Measurements from ENCODE around the gene ZNF518B. TPM values are rescaled to one million over a fixed set of nuclear protein-coding genes. Genes with fewer than 3 reads are reported as not detected.

ZNF518B gene
- total and polyA plus RNA-seq, 2 donors (not counting 3 experiments of a cell fraction or from before 2014, with no cell fraction given) = 9.5 to 28.3 TPM

GRCh38 chr4:10456595-10457254 lies 501 bp downstream of the ZNF518B start:
- ChIA-PET CTCF (interaction anchor here (1.3 to 2.4 kb wide), 4 partner anchors 79 to 299 kb away, joined by 3 to 10 read pairs (median 6); no protein-coding TSS in a partner anchor), POLR2A (interaction anchor here (2.1 kb wide), 1 partner anchor 339 kb away, joined by 8 read pairs; the partner anchor contains the start of gene WDR1)
- Histone ChIP-seq H3K9me1 (replicated peaks; ENCODE audit: control insufficient read depth, extremely low read depth, insufficient read depth, low read length) (no peaks in the 10 kb centered on the region), H3K79me2 (ENCODE audit: control insufficient read depth, insufficient read depth, low read length) (peaks cover 35% of the 10 kb centered on the region), H3K9ac (replicated peaks; ENCODE audit: extremely low read depth, insufficient read depth, low read length) (peak overlapping the region; percentile 81), H3K27ac (ENCODE audit: insufficient read depth, low read depth, low read length) (peak overlapping the region; percentile 70), H3K27me3 (ENCODE audit: control insufficient read depth in 2 of 2, insufficient read depth in 2 of 2, low read length in 2 of 2) (peaks cover under 1% of the 10 kb centered on the region in 2 experiments), H3K9me3 (replicated peaks; ENCODE audit: control insufficient read depth, insufficient read depth, low read length) (no peaks in the 10 kb centered on the region), H3K4me2 (ENCODE audit: insufficient read depth, low read length) (peak overlapping the region; percentile 94), H3K4me3 (replicated peaks in 1 of 3; ENCODE audit: insufficient read depth in 1 of 3, low read depth in 1 of 3, low read length in 3 of 3) (peak overlapping the region; percentile 36 to 81 (median 78)), H3K36me3 (ENCODE audit: control insufficient read depth in 2 of 2, extremely low read depth in 1 of 2, insufficient read depth in 2 of 2, low read length in 2 of 2) (peaks cover 17 to 20% of the 10 kb centered on the region in 2 experiments), H4K20me1 (replicated peaks; ENCODE audit: control insufficient read depth, extremely low read depth, insufficient read depth, low read length) (no peaks in the 10 kb centered on the region), H2AFZ (ENCODE audit: low read depth, low read length) (peak overlapping the region; percentile 88), H3K4me1 (ENCODE audit: control insufficient read depth, extremely low read depth, insufficient read depth, low read length) (peaks cover 24% of the 10 kb centered on the region)
- FAIRE-seq = peak; percentile 81
- no TSS peak for BruUV-seq (replicated peaks)
- dilution Hi-C loops (cut with MboI; ENCODE audit: extremely low pct_ligation_motif_present, low sequenced_read_pairs) (no loop called here), intact Hi-C loops (cut with micrococcal nuclease) (loop anchor here (1.0 to 5.0 kb wide), 3 partner anchors 74 to 384 kb away; partner anchors contain the start of gene WDR1)
- TF ChIP-seq CTCF (IDR thresholded peaks at IDR 0.05; ENCODE audit: extremely low read depth in 1 of 2, insufficient read depth in 1 of 2, low read depth in 1 of 2, low read length in 2 of 2) (no peak), EZH2 (IDR thresholded peaks at IDR 0.05; ENCODE audit: borderline replicate concordance, low read depth, low read length, severe bottlenecking) (no peak), FOS (IDR thresholded peaks at IDR 0.05; ENCODE audit: borderline replicate concordance, insufficient read depth, low read length) (no peak), POLR2AphosphoS5 (IDR thresholded peaks at IDR 0.05; ENCODE audit: insufficient read depth, low read depth, low read length) (no peak), POLR2A (IDR thresholded peaks at IDR 0.05; ENCODE audit: low read depth, low read length) (no peak), MYC (IDR thresholded peaks at IDR 0.05; ENCODE audit: low read depth, low read length) (no peak), MAX (IDR thresholded peaks at IDR 0.05; ENCODE audit: insufficient read depth, insufficient read length) (no peak), JUN (IDR thresholded peaks at IDR 0.05; ENCODE audit: borderline replicate concordance, insufficient read depth, insufficient read length, low read depth) (no peak), GATA2 (IDR thresholded peaks at IDR 0.05; ENCODE audit: insufficient read depth, insufficient read length, low read depth, low read length) (no peak)
- DNase-seq (ENCODE audit: low read depth, low spot score) = peak; percentile 56

Measured in endothelial cell of umbilical vein (primary cell).